SK-N-SH (cell line): ENCODE measurements around the gene GYS2. TPM values are rescaled to one million over a fixed set of nuclear protein-coding genes. Genes with fewer than 3 reads are reported as not detected.

Source experiments
- CTCF ChIA-PET: fragments of 300-600, 350-600 bp; formaldehyde crosslinking; extraction: SDS; loops from one replicate; lab custom pipeline; 2021; lab: Yijun Ruan, JAX
- POLR2A ChIA-PET: fragments of 350-600 bp; sonication (Branson Sonifier 250); formaldehyde crosslinking; extraction: SDS; loops from one replicate; lab custom pipeline; 2020; ENCODE audit warnings: antibody characterized with exemption, inconsistent platforms; lab: Yijun Ruan, JAX
- DNase-seq: peaks from one replicate; pipeline ENCODE4 v3.0.0; 2012
- H2AFZ ChIP-seq: fragments of 200-600 bp; sonication (generic); 2 replicates; pipeline ENCODE4 v1.8.1; 2016; ENCODE audit warnings: antibody characterized with exemption, mild to moderate bottlenecking, low read depth
- H3F3A ChIP-seq: fragments of 200-600 bp; sonication (generic); replicated peaks from 2 replicates; pipeline ENCODE3; 2016; ENCODE audit warnings: antibody characterized with exemption, mild to moderate bottlenecking; ENCODE audit not compliant: insufficient read depth
- H3K27ac ChIP-seq, 2 experiments: fragments of 200-500 bp in 1 of 2; fragments of 200-600 bp in 1 of 2; sonication (Bioruptor generic) in 1 of 2; sonication (generic), shearing (Covaris generic) in 1 of 2; 2 replicates each; pipeline versions ENCODE4 v1.5.1 to v1.6.1; 2014 to 2016; ENCODE audit warnings: low read depth in 2 of 2, inconsistent platforms in 1 of 2, low read length in 1 of 2, mild to moderate bottlenecking in 1 of 2, mixed read lengths in 1 of 2
- H3K27me3 ChIP-seq: fragments of 200-600 bp; sonication (generic), shearing (Covaris generic); 2 replicates; pipeline ENCODE4 v1.6.1; 2016; ENCODE audit warnings: mixed run types; ENCODE audit not compliant: insufficient read depth
- H3K36me3 ChIP-seq, 2 experiments: fragments of 200-500 bp in 1 of 2; fragments of 200-600 bp in 1 of 2; sonication (Bioruptor generic) in 1 of 2; sonication (generic) in 1 of 2; replicated peaks in 1 of 2; 2 replicates each; pipeline versions ENCODE3 to v1.5.1; 2014 to 2016; ENCODE audit warnings: low read length in 1 of 2, mild to moderate bottlenecking in 1 of 2; ENCODE audit not compliant: insufficient read depth in 2 of 2, control insufficient read depth in 1 of 2
- H3K4me1 ChIP-seq, 2 experiments: fragments of 200-500 bp in 1 of 2; fragments of 200-600 bp in 1 of 2; sonication (Bioruptor generic) in 1 of 2; sonication (generic), shearing (Covaris generic) in 1 of 2; 2 replicates each; pipeline versions ENCODE4 v1.5.1 to v1.6.1; 2014 to 2016; ENCODE audit warnings: low read depth in 1 of 2, low read length in 1 of 2, mixed run types in 1 of 2; ENCODE audit not compliant: insufficient read depth in 2 of 2, control insufficient read depth in 1 of 2
- H3K4me2 ChIP-seq: fragments of 200-600 bp; sonication (generic), shearing (Covaris generic); 2 replicates; pipeline ENCODE4 v1.6.1; 2017; ENCODE audit warnings: mixed run types
- H3K4me3 ChIP-seq, 2 experiments: fragments of 200-500 bp in 1 of 2; fragments of 200-600 bp in 1 of 2; sonication (Bioruptor generic) in 1 of 2; sonication (generic), shearing (Covaris generic) in 1 of 2; 2 replicates each; pipeline versions ENCODE4 v1.5.1 to v1.8.1; 2014 to 2016; ENCODE audit warnings: low read depth in 2 of 2, inconsistent platforms in 1 of 2, low read length in 1 of 2, mild to moderate bottlenecking in 1 of 2, mixed read lengths in 1 of 2, moderate library complexity in 1 of 2
- H3K79me2 ChIP-seq: fragments of 200-600 bp; sonication (generic); 2 replicates; pipeline ENCODE4 v1.8.1; 2017; ENCODE audit warnings: mild to moderate bottlenecking; ENCODE audit not compliant: insufficient read depth
- H3K9ac ChIP-seq: fragments of 200-600 bp; sonication (generic); 2 replicates; pipeline ENCODE4 v1.6.1; 2017; ENCODE audit warnings: mixed run types
- H3K9me2 ChIP-seq: fragments of 200-600 bp; sonication (generic); 2 replicates; pipeline ENCODE4 v1.6.1; 2017; ENCODE audit warnings: mixed run types
- H3K9me3 ChIP-seq: fragments of 200-600 bp; sonication (generic); 2 replicates; pipeline ENCODE4 v1.6.1; 2017; ENCODE audit warnings: mixed run types, mild to moderate bottlenecking, moderate library complexity
- H4K20me1 ChIP-seq: fragments of 200-600 bp; sonication (generic); 2 replicates; pipeline ENCODE4 v1.6.1; 2017; ENCODE audit warnings: mild to moderate bottlenecking, mixed run types; ENCODE audit not compliant: insufficient read depth
- CHD2 ChIP-seq: fragments of 150-350 bp; IDR thresholded peaks from 2 replicates; pipeline ENCODE4 v1.6.1; 2018; ENCODE audit warnings: low read length; ENCODE audit not compliant: partially characterized antibody
- EZH2phosphoT487 ChIP-seq: fragments of 200-600 bp; sonication (generic); IDR thresholded peaks from 2 replicates; pipeline ENCODE4 v1.6.1; 2017; ENCODE audit warnings: low read depth, mixed run types, mild to moderate bottlenecking, antibody characterized with exemption, moderate library complexity, borderline replicate concordance
- FOSL2 ChIP-seq: IDR thresholded peaks from 2 replicates; pipeline ENCODE4 v1.4.0; 2012; ENCODE audit warnings: low read depth, mild to moderate bottlenecking, moderate library complexity, borderline replicate concordance
- FOXM1 ChIP-seq: IDR thresholded peaks from 2 replicates; pipeline ENCODE4 v1.4.0; 2012; ENCODE audit warnings: low read depth, mild to moderate bottlenecking
- GABPA ChIP-seq: IDR thresholded peaks from 2 replicates; pipeline ENCODE4 v1.4.0; 2012; ENCODE audit warnings: low read depth, mild to moderate bottlenecking
- GATA2 ChIP-seq: sonication (generic); formaldehyde crosslinking; IDR thresholded peaks from 2 replicates; pipeline ENCODE4 v1.5.0; 2020; ENCODE audit warnings: mild to moderate bottlenecking, missing genetic modification reagents
- JUND ChIP-seq: IDR thresholded peaks from 2 replicates; pipeline ENCODE4 v1.4.0; 2012
- NFIC ChIP-seq: IDR thresholded peaks from 2 replicates; pipeline ENCODE4 v1.4.0; 2012; ENCODE audit warnings: borderline replicate concordance
- POLR2AphosphoS5 ChIP-seq: IDR thresholded peaks from 2 replicates; pipeline ENCODE4 v1.6.1; 2012; ENCODE audit warnings: low read depth, low read length
- RFX5 ChIP-seq: IDR thresholded peaks from 2 replicates; pipeline ENCODE4 v1.6.1; 2012; ENCODE audit warnings: mild to moderate bottlenecking, improper control_type of control experiment, low read length
- RXRA ChIP-seq: IDR thresholded peaks from 2 replicates; pipeline ENCODE4 v1.4.0; 2012; ENCODE audit warnings: low read depth, mild to moderate bottlenecking, borderline replicate concordance
- SIN3A ChIP-seq: IDR thresholded peaks from 2 replicates; pipeline ENCODE4 v1.6.1; 2012; ENCODE audit warnings: low read depth, mild to moderate bottlenecking, low read length, moderate library complexity, borderline replicate concordance
- TCF12 ChIP-seq: IDR thresholded peaks from 2 replicates; pipeline ENCODE4 v1.4.0; 2012
- YY1 ChIP-seq: IDR thresholded peaks from 2 replicates; pipeline ENCODE4 v1.4.0; 2012; ENCODE audit warnings: low read depth, mild to moderate bottlenecking
- WGBS: methylation state at CpG from one replicate; pipeline ENCODE4 v1.1.6; 2017; ENCODE audit warnings: low lambda C conversion rate; 5-methylcytosine and 5-hydroxymethylcytosine counted together
- polyA plus RNA-seq, 3 experiments: library from polyadenylated mRNA; depleted of rRNA; stranded (reverse); fragments of >200 nt; gene quantifications; 2 replicates each; pipeline ENCODE4 v1.2.3, GENCODE V29; 2012
- TF ChIP-seq, protein P1 (sequence below): IDR thresholded peaks from 2 replicates; pipeline ENCODE4 v1.4.0; 2012; ENCODE audit warnings: low read depth, borderline replicate concordance
- TF ChIP-seq, protein P2 (sequence below): fragments of 150-350 bp; IDR thresholded peaks from 2 replicates; pipeline ENCODE4 v1.6.1; 2017; ENCODE audit warnings: antibody characterized with exemption, low read length, low read depth, borderline replicate concordance

The GYS2 gene
- polyA plus RNA-seq, 1 of the 3 experiments (the other 2 are of a cell fraction): not detected

DNA sequence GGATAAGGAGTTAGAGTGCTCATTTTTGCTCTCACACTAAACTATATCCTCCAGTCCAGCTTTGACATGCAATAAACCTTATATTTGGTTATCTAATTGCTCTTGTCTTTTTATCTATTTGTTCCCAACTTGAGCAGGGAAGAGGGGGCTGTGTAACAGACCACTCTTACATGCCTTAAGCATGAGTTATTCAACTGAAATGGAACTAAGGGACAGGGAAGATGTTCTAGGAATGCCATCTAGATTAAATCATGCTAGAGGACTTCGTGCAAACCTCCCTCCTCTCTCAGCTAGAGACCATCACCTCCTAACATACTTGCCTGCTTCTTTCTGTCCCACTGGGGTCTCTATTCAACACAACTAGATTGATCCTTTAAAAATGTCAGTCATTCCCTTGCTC lies 57.9 kb downstream of the GYS2 start:
- Histone ChIP-seq H3F3A (no peaks in the 10 kb centered on the region), H3K79me2 (no peaks in the 10 kb centered on the region), H3K4me3 (no peak overlapping the region), H4K20me1 (no peaks in the 10 kb centered on the region), H3K27me3 (peaks cover 9% of the 10 kb centered on the region; the same call in 1 of the 2 replicates), H3K4me2 (no peak overlapping the region), H3K9ac (no peak overlapping the region), H3K27ac (no peak overlapping the region), H3K4me1 (no peaks in the 10 kb centered on the region), H2AFZ (no peak overlapping the region), H3K9me3 (no peaks in the 10 kb centered on the region), H3K9me2 (no peaks in the 10 kb centered on the region), H3K36me3 (no peaks in the 10 kb centered on the region)
- WGBS: 0% methylated on average over 1 of the region's 1 CpG
- DNase-seq: no peak
- CTCF ChIA-PET: no interaction called here
- POLR2A ChIA-PET: no interaction called here
- TF ChIP-seq FOXM1 (no peak), SIN3A (no peak), CHD2 (no peak), NFIC (no peak), RFX5 (no peak), JUND (no peak), POLR2AphosphoS5 (no peak), GATA2 (CRISPR knock-in tag) (no peak), RXRA (no peak)
- TF ChIP-seq, protein P1, sequence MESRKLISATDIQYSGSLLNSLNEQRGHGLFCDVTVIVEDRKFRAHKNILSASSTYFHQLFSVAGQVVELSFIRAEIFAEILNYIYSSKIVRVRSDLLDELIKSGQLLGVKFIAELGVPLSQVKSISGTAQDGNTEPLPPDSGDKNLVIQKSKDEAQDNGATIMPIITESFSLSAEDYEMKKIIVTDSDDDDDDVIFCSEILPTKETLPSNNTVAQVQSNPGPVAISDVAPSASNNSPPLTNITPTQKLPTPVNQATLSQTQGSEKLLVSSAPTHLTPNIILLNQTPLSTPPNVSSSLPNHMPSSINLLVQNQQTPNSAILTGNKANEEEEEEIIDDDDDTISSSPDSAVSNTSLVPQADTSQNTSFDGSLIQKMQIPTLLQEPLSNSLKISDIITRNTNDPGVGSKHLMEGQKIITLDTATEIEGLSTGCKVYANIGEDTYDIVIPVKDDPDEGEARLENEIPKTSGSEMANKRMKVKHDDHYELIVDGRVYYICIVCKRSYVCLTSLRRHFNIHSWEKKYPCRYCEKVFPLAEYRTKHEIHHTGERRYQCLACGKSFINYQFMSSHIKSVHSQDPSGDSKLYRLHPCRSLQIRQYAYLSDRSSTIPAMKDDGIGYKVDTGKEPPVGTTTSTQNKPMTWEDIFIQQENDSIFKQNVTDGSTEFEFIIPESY: no peak

DNA sequence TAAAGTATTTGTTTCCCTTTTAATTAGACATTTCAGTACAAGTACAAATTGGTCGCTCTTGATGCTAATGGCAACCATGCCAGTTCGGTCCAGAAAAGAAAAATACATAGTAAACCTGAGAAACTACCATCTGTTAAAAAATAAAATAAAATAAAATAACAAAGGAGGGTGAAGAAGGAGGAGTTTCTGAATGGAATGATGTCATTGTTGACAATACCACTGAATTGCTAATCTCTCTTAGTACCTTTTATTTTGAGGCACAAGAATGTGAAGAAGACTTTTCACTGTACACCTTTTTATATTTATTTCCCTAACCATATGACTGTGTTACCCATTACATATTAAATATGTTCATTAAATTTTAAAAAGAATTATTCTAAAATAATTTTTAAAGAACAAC lies 59.1 kb downstream of the GYS2 start:
- H3K9me2 ChIP-seq: no peaks in the 10 kb centered on the region
- no peak overlapping the region for H3K9ac ChIP-seq

More for the DNA sequence above, 59.1 kb downstream of the GYS2 start:
- 18% methylated on average over 2 of the region's 2 CpGs for WGBS
- Histone ChIP-seq H3K4me3 (no peak overlapping the region), H3K27ac (no peak overlapping the region), H3K27me3 (peaks cover 9% of the 10 kb centered on the region; the same call in 1 of the 2 replicates), H3F3A (no peaks in the 10 kb centered on the region), H4K20me1 (no peaks in the 10 kb centered on the region), H3K4me1 (no peaks in the 10 kb centered on the region), H2AFZ (no peak overlapping the region), H3K36me3 (no peaks in the 10 kb centered on the region), H3K79me2 (no peaks in the 10 kb centered on the region), H3K9me3 (no peaks in the 10 kb centered on the region), H3K4me2 (no peak overlapping the region)
- POLR2A ChIA-PET: no interaction called here
- TF ChIP-seq EZH2phosphoT487 (no peak), GABPA (no peak), JUND (no peak), FOSL2 (no peak), YY1 (no peak), CHD2 (no peak), TCF12 (no peak)
- TF ChIP-seq, protein P2, sequence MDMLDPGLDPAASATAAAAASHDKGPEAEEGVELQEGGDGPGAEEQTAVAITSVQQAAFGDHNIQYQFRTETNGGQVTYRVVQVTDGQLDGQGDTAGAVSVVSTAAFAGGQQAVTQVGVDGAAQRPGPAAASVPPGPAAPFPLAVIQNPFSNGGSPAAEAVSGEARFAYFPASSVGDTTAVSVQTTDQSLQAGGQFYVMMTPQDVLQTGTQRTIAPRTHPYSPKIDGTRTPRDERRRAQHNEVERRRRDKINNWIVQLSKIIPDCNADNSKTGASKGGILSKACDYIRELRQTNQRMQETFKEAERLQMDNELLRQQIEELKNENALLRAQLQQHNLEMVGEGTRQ: no peak
- CTCF ChIA-PET: no interaction called here
- no peak for DNase-seq
